Stimulated activated naive CD8-positive, alpha-beta T cell treated with anti-CD3 and anti-CD28 coated beads, Interleukin-15, Interleukin-2, amounts not matched to agents 100 U/mL and 50 U/mL, for 24 hours (primary cell): Measurements from ENCODE around the gene CD79B.
A peak's percentile ranks its signal among the peaks of the same experiment; 100 is the strongest.

ENCODE experiments used
- ATAC-seq: fragments of 150-1000 bp; cut with Tn5 transposase; one replicate; pipeline ENCODE4 v1.10.0; 2021
- DNase-seq: peaks from one replicate; pipeline ENCODE4 v3.0.0; 2021

Gene CD79B

GRCh38 chr17:63931981-63932561 is at the start of gene CD79B:
CD79B (minus strand) TSS chr17:63932331; CDS start chr17:63932261, 70 bp downstream.
- DNase-seq (peak; percentile 73), ATAC-seq (peak; percentile 70)

- ATAC-seq (no peak), DNase-seq (no peak)
These were observed 46.4 kb upstream of the CD79B start for GRCh38 chr17:63978272-63979200.

GRCh38 chr17:63976702-63977101 is 44.6 kb upstream of the CD79B start:
- no peak for DNase-seq
- no peak for ATAC-seq

- ATAC-seq (no peak), DNase-seq (no peak)
These were observed 43.5 kb upstream of the CD79B start for GRCh38 chr17:63975541-63976092.

- no peak for ATAC-seq
These were observed 42.6 kb upstream of the CD79B start for GRCh38 chr17:63974594-63975192.

GRCh38 chr17:63973930-63974593 is 41.9 kb upstream of the CD79B start:
- ATAC-seq: no peak
- no peak for DNase-seq

More at GRCh38 chr17:63974594-63975192, 42.6 kb upstream of the CD79B start:
- DNase-seq: no peak

- DNase-seq (no peak), ATAC-seq (no peak)
These were observed 41.1 kb upstream of the CD79B start for GRCh38 chr17:63973247-63973646.

- no peak for DNase-seq
- no peak for ATAC-seq
These were observed 40.7 kb upstream of the CD79B start, which contains the start of gene SCN4A for GRCh38 chr17:63972796-63973195. SCN4A (minus strand) TSS chr17:63972918; CDS start chr17:63972841, 77 bp downstream.

- ATAC-seq: no peak
- DNase-seq: no peak
These were observed 37.1 kb upstream of the CD79B start for GRCh38 chr17:63969278-63969677.

- no peak for DNase-seq
- peak; percentile 44 for ATAC-seq
These were observed 35.8 kb upstream of the CD79B start for GRCh38 chr17:63967953-63968352.

GRCh38 chr17:63966646-63967264 is 34.6 kb upstream of the CD79B start:
- no peak for DNase-seq
- peak; percentile 69 for ATAC-seq

- ATAC-seq: no peak
- no peak for DNase-seq
These were observed 31.0 kb upstream of the CD79B start for GRCh38 chr17:63963123-63963522.

- DNase-seq (no peak), ATAC-seq (no peak)
These were observed 30.2 kb upstream of the CD79B start for GRCh38 chr17:63962298-63962744.

- DNase-seq: peak; percentile 52
- ATAC-seq: peak; percentile 28
These were observed 29.5 kb upstream of the CD79B start for GRCh38 chr17:63961355-63962212.

GRCh38 chr17:63960430-63960829 is 28.3 kb upstream of the CD79B start:
- DNase-seq: no peak
- no peak for ATAC-seq

- DNase-seq: no peak
- ATAC-seq: no peak
These were observed 27.9 kb upstream of the CD79B start for GRCh38 chr17:63960006-63960405.

GRCh38 chr17:63956296-63956920 is 24.3 kb upstream of the CD79B start:
- ATAC-seq: no peak
- no peak for DNase-seq

- no peak for DNase-seq
These were observed 23.7 kb upstream of the CD79B start for GRCh38 chr17:63955791-63956190.

GRCh38 chr17:63955232-63955631 is 23.1 kb upstream of the CD79B start:
- no peak for DNase-seq
- ATAC-seq: no peak

More at GRCh38 chr17:63955791-63956190, 23.7 kb upstream of the CD79B start:
- ATAC-seq: no peak
